Frontal cortex (tissue), 4 donors: ENCODE data around the gene PRKACG. TPM values are rescaled to one million over a fixed set of nuclear protein-coding genes. Genes with fewer than 3 reads are reported as not detected.

Source experiments
- DNase-seq, 2 donors: peaks; one replicate each; pipeline ENCODE4 v3.0.0; 2012; ENCODE audit warnings: low spot score in 2 of 2
- FAIRE-seq: peaks from 2 replicates; lab custom pipeline; 2012; peaks lifted over from hg19 to GRCh38; lab: Jason Lieb, UNC
- total RNA-seq: library from RNA; depleted of rRNA; stranded (reverse); fragments of >200 nt; gene quantifications from one replicate; pipeline ENCODE4 v1.2.3, GENCODE V29; 2014
- donor health status: control.
- donor health status: control.
- donor health status: control.

The PRKACG gene
- total RNA-seq, 1 donor from 2014 or later: not detected

DNA sequence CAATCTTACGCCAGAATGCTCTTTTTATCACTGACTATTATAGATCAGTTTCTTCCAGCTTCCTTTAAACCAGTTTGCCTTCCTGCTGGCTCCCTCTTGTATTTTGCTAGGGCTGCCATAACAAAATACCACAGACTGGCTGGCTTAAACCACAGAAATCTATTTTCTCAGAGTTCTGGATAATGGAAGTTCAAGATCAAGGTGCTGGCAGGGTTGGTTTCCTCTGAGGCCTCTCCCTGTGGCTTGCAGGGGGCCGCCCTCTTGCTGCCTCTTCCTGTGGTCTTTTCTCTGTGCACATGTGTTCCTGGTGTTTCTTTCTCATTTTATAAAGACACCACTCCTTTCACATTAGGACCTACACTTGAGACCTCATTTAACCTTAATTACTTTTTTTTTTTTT is 14.8 kb upstream of the PRKACG start:
- FAIRE-seq (no peak), DNase-seq (no peak)

DNA sequence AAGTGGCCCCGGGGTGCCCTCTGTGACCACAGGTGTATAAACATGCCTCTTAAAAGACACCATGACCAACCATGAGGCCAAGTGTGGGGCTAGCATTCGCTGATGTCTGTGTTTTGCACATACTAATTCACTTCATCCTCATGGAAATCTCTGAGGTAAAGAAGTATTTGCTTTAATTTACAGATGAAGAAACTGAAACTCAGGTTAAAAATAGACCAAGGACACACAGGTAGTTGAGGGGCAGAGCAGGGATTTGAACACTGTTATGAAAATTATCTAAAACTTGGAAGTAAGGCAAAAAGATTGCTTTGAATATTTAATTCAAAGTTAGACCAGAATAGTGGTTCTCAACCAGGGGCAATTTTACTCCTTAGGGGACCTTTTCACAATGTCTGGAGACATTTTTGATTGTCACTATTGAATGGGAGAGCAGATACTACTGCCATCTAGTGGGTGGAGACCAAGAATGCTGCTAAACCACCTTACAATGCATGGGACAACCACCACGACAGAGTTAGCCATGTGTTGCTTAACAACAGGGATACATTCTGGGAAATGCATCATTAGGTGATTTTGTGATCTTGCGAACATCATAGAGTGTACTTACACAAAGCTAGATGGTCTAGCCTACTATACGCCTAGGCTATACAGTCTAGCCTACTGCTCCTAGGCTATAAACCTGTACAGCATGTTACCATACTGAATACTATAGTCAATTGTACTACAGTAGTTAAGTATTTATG is 13.6 kb upstream of the PRKACG start:
- DNase-seq: peak in 1 of 2 donors; percentile 55
- FAIRE-seq: no peak

DNA sequence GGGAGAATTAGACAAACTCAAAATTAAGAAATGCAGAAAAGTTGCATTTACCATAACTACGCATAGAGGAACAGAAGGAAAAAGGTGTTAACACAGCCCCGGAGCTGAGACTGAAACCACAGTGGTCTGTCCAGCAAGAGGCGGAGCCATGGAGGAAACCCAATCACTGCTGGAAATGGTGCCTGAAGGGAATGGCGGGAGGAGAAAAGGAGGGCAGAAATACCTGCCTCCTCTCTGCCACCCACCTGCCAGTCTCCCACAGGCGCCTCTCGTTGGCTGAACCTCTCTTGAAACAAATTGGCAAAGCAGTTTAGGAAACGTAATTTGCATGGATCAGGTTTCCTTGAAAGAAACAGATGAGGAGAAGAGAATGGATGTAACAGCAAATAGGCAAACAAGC is 9.7 kb upstream of the PRKACG start:
- DNase-seq: no peak
- FAIRE-seq: no peak

DNA sequence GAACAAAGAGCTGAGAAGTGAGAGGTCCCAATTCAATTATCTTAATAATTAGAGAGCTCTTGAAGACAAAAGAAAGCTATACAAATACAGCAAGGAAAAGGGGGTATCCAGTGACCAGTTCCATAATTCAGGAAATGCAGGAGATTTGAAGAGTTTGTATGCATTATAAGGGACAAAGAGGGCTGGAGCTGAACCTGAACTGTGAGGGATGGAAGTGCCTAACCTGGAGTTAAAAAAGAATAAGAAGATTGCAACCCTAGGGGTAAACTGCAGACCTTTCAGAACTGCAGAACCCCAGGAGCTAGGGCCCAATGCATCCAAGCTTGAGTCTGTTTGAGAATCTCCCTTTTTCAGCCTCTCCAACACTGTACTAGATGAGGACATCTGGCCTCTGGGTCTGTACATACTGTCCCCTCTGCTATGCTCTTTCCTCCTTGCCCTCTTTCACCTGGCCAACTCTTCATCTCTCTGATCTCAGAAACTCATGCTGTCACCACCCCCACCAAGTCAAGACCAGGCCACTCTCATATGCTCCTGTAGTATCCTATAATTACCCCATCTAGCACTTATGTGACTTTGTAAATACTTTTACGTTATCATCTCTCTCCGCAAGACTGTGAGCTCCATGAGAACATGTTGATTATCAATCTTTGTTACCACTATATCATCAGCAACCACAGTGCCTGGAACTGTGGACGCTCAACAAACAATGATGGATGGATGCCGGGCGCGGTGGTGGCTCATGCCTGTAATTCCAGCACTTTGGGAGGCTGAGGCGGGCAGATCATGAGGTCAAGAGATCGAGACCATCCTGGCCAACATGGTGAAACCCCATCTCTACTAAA is 6.6 kb upstream of the PRKACG start:
- no peak for FAIRE-seq
- no peak for DNase-seq

DNA sequence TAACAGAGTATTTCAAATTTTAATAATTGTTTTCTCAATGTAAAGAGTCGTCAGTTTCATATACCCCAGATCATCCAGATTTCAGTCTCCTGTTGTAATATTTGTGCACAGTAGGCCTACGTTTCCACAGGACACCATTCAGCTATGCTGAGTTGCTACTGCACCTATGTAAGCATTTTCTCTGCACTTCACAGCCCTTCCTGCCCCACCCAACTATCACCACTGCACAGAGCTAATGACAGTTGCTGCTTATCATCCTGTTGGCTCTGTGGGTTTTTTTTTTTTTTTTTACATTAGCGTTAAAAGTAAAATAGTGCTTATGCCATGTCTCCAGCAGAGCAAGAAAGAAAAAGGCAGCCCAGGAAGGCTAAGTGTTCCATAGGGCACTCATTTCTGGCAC is 5.9 kb upstream of the PRKACG start:
- no peak for DNase-seq
- no peak for FAIRE-seq

DNA sequence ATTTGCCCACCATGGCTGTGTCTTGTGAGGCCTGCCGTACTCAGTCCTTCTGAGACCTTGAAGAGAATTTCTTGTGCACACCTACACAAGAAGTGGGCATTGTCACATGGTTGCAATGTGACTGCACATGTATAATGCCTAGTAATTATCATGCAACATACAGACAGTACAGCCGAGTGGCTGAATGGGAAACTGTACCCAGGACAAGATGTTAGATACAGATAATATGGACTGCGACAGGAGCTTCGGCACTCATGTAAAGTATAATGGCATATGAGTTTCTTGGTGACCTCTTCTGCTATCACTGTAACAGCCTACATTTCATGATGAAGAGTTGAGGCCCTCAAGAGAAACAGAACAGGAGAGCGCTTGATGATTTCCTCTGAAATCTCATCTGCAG is 4.8 kb upstream of the PRKACG start:
- FAIRE-seq: no peak

DNA sequence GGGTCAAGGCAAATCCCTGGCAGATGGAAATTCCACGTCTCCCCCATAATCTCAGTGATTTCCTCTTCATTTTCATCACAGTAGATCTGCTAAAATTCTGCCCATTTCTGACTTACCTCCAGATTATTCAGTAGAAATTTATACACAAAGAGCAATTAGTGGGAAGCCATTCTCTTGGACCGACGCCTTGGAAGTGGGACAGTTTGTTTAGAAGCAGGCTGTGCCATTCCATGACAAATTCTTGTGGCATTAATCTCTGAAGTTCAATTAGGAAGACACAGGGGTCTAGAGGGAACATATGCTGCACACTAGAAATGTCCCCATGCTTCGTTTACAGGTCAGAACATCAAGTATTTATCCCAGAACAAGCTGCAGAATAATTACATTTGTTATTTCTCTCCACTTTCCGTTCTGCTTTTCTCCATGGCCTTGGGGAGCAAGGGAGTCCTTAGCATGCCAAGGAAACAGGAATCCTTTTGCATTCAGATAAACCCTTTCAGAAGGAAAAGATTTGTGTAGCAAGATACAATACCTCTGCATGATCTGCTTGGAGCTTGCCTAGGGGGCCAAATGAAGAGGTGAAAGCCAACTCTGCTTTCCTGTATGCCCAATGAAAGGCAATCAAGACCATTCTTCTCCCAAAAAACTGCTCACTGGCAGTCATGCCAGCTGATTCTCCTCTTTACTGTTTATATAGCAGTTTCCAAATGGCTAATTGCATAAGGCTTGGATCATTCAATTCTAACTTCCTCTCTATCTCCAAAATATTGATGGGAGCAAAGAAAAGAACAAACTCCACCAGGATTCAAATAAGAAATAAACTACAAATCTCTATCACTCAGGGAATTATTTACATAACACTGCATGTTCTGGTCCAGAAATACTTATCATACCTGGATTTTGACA is 2.5 kb upstream of the PRKACG start:
- DNase-seq: no peak
- FAIRE-seq: no peak

More for the DNA sequence above, 4.8 kb upstream of the PRKACG start:
- no peak for DNase-seq

DNA sequence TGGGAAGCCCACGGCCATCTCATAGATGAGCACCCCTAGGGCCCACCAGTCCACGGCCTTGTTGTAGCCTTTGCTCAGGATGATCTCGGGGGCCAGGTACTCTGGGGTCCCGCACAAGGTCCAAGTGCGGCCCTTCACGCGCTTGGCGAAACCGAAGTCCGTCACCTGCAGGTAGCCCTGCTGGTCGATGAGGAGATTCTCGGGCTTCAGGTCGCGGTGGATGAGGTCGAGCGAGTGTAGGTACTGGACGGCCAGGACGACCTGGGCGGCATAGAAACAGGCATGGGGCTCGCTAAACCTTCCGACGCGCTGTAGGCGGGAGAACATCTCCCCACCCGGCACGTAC is 558 bp downstream of the PRKACG start:
- DNase-seq (no peak), FAIRE-seq (no peak)

DNA sequence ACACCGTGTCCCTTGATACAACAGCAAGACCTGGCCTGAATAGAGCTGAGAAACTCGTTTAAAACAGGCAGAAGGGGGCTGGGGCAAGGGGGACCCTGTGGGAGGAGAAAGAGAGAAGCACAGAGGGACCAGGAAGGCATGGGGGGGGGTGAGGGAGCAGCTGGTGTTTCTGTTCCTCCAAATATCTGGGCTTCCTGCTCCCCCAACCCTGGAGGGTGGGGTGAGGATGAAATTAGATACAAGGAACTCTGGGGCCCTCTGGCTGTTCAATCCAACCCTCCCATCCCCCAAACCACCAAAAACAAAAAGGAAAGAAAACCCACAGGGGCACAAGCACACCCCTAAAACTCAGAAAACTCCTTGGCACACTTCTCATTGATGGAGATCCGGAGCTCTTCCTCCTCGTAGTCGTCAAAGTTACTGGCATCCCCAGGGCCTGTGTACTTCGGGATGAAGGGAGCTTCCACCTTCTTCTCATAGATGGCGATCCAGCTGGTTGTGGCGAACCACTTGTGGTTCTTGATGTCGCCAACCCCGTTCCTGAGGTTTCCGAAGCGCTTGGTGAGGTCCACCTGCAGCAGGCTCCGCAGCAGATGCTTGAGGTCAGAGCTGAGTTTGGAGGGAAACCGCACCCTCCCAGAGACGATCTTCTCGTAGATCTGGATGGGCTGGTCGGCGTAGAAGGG is 1.1 kb downstream of the PRKACG start:
- no peak for FAIRE-seq
- no peak for DNase-seq

DNA sequence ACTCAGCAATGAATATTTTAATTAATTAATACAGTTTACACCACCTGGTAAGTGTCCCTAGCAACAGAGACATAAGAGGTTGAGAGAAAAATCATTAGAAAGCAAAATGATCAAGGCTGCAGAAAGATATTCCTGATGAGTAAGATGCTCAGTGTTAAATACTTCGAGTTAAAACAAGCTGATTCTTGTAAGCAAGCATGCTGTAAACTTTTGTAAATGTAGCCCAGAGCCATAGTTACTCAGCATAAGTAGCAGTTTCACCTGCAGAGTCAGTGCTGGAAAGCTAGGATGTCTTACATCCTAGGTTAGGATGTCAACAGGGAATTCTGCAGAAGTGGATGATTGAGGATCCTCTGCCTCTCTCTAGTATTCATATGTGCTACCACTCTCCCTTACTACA is 4.2 kb downstream of the PRKACG start:
- DNase-seq (no peak), FAIRE-seq (no peak)

DNA sequence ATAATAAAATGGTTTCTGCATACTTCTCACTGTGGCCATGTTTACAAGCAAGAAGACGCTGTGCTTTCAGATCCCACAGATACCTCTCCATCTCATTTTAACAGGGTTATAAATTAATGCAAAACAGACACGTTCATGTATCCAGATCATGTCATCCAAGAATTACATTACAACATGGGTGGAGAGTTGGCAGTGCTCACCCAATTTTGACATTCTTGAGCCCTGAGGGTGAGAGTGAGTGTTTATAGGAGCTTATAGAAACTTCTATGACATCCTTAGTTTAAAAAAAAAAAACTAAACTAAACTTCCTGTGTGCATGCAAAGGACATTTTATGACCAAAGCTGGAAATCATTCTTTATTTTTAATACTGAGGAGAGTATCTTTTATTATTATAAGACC is 9.1 kb downstream of the PRKACG start:
- FAIRE-seq: no peak
- no peak for DNase-seq

DNA sequence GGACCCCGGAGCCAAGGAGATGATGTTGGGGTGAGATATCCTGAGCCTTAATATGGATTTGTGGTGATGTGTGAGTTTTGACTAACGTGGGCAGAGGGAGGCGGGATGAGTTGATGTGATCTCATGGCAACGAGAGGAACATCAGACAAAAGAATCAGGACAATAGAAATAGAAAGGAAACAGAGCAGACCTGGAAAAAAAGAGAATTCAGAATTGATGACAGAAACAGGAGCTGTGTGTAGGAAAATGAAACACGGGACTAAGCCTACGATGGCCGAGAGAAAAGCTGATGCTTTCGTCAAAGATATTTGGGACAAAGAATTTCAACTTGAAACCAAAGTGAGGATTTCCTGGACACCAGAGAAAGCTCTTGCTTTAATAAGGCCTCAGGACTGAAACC is 10.9 kb downstream of the PRKACG start:
- DNase-seq (no peak), FAIRE-seq (no peak)

DNA sequence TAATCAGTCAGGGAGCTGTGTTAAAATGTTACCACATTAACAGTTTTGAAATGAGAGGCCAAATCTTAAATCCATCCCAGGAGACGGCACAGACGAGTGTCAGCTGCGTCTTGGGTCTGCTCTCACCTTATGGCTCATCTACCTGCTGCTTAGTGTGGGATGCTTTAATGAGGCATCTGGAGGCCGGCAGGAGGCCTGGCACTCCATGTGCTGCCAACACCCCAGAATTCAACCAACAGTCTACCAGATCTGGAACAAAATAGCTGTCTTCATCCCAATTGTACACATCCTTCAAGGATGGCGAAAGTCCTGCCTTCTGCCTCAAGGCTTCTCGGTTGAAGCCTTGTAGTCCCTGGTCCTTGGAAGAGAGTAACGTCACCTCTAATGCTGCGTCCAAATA is 12.0 kb downstream of the PRKACG start:
- DNase-seq: no peak
- no peak for FAIRE-seq

DNA sequence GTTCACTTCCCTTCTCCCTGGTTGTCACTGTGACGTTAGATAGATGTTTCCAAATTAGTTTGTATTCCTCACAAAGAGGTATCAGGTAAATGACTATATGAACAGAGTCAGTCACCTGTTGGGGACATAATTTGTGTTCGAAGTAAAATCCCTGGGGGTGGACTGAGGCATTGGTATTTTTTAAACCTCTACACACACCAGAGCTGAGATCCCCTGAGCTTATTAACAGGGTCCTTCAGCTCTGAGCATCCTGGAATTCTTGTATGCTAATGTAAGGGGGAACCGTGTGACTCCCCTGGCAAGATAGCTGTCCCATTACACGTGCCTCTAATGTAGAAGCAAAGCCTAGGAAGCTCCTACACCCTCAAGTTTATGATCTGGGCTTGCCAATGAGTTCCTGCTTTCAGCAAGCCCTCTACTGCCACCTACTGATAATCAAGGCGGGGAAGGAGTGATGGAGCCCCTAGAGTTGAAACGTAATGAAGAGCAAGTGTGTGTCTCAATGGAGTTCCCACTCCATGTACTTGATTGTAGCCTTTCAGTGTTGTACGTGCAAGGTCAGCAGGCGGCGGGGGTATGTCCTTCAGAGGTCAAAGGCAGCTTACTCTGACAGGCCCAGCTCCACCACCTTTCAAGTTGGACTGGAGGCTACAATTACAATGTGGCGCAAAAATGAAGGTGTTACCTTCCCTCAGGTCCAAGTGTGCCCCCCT is 14.4 kb downstream of the PRKACG start:
- no peak for FAIRE-seq
- DNase-seq: peak in 1 of 2 donors; percentile 67

DNA sequence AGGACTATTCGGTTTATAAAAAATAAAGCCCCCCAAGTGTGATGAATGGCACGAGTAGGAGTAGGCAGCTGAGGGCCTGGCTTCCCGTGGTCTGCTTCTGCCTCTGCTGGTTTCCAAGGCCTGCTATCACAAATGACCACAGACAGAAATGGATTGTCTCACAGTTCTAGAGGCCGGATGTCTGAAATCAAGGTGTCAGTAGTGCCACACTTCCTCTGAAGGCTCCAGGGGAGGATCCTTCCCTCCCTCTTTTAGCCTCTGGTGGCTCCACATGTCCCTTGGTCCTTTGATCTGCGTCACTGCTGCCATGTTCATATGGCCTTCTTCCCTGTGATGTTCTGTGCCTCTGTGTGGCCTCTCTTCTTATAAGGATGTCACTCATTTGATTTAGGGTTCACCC is 15.1 kb downstream of the PRKACG start:
- no peak for FAIRE-seq
- no peak for DNase-seq

DNA sequence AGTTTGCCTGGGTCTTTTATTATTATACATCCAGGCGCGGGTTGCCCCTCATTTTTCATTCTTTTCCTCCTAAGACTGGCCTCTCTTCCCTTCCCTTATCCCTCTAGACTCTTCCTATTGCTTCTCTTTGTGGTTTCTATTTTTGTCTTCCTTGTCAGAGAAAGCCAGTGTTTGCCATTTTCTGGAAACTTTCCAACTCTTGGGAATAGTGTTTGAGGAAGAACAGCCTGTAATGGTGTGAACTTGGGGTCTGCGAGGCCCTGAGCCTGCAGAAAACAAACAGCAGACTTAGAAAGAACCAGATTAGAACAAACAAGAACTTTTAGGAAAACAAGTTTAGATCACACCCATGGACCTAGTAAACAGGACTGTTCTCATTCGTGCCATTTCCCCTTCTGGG is 15.5 kb downstream of the PRKACG start:
- FAIRE-seq: no peak
- DNase-seq: no peak

DNA sequence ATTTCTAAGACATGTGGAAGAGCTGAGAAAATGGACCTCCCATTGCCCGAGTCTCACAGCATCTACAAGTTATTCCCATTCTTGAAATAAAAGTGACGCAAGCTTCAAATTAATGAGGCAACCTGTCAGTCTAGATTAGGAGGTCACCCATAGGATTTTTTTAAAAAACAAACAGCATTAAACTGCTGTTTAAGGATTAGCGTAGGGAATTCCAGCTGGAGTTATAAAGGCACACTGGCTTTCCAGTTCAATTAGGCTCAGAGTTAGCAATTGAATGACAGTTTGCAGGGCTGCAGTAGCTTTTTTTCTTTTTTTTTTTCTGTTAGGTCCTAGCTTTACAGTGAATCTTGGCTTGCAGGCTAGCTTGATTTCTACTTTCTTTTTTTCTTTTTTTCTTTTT is 16.2 kb downstream of the PRKACG start:
- DNase-seq: no peak
- FAIRE-seq: no peak

DNA sequence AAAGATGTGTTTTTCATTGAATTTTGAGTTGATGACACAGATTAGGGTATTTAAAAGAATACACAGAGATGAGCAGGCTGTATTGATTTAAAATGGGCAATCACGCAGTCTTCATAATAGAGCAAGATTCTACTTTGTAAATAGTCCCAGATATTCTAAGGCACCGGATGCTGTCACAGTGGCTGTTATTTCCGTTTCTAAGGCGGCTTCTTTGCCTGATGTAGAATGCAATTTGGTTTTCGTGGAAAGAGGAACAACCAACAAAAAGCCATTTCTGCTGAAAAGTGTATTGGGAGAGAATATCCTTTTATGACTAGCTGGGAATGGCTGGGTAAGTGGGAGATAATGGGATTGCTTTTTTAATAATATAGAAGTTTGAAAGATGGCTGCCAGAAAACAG is 17.5 kb downstream of the PRKACG start:
- no peak for FAIRE-seq

DNA sequence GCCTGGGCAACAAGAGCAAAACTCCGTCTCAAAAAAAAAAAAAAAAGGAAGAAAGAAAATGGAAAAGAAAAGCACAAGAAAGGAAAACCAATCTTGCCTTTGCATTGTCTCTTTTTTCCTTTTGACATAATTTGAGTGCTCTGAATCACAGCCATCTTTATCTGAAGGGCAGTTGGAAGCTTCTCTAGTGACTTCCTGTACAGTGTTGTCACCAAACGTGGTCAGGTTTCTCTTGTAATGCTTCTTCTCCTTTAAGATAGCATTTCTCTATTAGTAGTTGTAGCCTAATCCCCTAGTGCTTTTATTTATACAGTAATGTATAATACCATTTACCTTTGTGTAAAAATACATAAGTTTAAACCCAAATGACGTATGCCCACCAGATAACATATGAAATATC is 18.1 kb downstream of the PRKACG start:
- DNase-seq: no peak
- FAIRE-seq: no peak

More for the DNA sequence above, 17.5 kb downstream of the PRKACG start:
- no peak for DNase-seq
